Stimulated activated CD4-positive, alpha-beta T cell treated with anti-CD3 and anti-CD28 coated beads, Interleukin-4, amount 100 ng/mL, for 1 hour (primary cell): ENCODE results near the gene PPP2R5C.
A peak's percentile ranks its signal among the peaks of the same experiment; 100 is the strongest.

ENCODE experiments used
- DNase-seq: peaks from one replicate; pipeline ENCODE4 v3.0.0-alpha.2; 2020

The PPP2R5C gene

GRCh38 chr14:101819251-101819990 is 57.9 kb downstream of the PPP2R5C start:
- peak; percentile 49 for DNase-seq

DNA sequence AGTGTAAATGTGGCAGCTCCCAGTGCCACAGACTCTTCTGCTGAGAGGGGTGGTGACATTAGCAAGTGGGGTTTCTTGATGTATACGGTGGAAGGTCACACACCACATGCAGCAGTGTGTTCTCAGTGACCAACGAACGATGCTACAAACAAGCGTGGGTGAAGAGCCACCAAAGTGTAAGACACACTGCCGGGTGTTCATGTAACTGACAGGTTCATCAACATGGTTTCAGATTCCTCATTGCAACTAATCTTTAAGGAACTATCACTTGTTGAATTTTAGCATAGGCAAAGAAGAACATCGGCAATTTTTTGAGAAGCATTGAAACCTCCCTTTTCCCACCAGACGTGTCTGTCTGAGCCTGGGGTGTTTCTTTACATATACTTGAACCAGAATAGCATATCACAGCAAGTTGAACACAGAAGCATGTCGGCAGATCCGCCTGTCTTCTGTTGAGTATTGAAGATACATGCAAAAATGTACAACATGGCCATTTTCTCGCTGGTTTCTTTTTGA is 58.8 kb downstream of the PPP2R5C start:
- DNase-seq = no peak

DNA sequence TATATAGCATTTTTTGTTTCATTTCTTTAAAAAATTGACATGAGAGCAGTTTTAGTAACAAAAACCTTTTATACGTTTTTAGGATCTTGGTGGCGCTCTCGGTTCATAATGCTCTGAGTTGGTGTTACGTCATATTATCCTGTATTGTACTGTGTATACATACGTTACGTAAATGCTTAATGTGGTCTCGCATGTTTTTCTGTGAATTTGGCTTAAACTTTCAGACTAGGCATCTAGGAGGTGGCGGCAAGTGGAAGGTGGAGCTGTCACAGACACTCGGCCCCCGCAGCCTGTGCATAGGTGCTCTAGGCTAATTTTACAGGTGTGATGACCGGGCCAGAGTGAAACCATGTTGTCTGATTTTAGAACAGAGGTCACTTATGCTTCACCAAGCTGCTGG is 60.0 kb downstream of the PPP2R5C start:
- DNase-seq = no peak

GRCh38 chr14:101823066-101823465 is 61.6 kb downstream of the PPP2R5C start:
- no peak for DNase-seq

GRCh38 chr14:101823511-101824120 is 62.1 kb downstream of the PPP2R5C start:
- peak; percentile 68 for DNase-seq

DNA sequence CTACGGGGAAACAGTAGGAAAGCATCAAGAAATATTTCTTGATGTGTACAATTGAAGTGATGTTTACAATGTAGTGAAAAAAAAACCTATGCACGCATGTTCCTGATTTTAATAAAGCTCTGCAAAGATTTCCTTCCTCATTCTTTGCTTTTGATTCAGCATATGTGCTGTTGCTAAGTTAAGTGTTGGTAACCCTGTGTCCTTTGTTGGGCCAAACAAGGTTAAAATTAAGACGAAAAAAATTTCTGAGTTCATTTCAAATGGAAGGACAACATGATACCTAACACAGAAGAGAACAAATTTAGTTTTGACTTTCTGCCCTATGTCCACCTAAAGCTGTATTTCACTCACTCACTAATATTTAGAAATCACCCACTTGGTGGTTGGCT is 62.8 kb downstream of the PPP2R5C start:
- DNase-seq = no peak

- no peak for DNase-seq
Measured at GRCh38 chr14:101825797-101826196, 64.3 kb downstream of the PPP2R5C start.

DNA sequence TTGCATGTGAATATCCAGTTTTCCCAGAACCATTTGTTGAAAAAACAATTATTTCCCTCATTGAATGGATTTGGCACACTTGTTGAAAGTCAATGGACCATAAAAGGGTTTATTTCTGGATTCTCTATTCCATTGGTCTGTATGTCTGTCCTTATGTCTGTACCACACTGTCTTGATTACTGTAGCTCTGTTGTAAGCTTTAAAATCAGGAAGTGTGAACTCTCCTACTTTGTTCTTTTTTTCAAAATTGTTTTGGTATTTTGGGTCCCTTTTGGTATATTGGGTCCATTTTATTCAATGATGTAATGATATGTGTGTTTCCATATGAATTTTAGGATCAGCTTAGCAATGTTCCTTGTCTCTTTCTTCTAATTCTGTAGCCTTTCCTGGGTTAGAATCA is 64.8 kb downstream of the PPP2R5C start:
- no peak for DNase-seq

DNA sequence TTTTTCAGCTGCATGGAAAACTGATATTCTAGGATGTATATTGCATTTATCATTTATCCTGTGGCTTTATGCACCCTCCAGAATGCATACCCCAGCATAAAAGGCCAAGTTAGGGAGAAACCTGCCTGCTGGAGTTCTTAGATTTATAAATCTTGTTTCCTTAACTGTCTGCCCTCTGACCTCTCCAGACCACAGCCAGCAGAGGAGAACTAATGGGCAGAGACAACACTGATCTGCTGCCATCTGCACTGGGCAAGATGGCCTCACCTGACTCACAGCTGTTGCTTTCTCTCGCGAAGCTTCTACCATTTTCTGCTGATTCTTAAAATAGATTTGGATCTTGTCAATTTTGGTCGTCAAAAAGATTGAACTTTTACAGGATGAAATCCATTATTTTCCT is 65.8 kb downstream of the PPP2R5C start:
- no peak for DNase-seq

DNA sequence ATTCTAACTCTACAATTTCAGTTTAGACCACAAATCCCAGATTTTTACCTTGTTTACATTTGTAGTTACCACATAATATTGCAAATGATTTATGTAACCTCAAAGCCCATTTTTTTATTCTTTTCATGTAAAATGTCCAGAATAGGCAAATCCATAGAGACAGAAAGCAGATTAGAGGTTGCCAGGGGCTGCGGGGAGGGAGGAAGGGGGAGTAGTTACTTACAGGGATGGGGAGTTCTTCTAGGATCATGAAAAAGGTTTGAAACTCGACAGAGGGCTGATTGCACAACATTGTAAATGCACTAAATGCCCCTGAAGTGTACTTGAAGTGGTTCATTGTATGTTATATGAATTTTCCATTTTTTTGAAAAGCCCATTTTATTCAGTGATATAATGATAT is 66.5 kb downstream of the PPP2R5C start:
- DNase-seq = no peak

DNA sequence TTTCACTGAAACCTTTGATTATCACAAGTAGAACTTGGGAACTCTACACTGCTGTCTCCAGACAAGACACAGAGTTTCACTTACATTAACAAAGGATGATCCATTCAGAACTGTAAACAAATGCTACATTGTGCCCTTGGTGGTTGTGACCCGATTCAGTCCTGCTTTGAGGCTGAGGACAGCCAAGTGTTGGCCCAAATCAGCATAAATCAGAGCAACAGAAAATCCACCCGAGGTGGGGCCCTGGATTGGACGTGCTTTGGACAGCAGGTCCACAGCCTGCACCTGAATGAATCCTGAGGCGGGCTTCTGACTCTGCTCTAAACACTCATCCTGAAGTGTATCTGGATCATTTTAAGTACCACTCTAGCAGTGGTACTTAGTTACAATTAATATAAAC is 68.8 kb downstream of the PPP2R5C start:
- no peak for DNase-seq

DNA sequence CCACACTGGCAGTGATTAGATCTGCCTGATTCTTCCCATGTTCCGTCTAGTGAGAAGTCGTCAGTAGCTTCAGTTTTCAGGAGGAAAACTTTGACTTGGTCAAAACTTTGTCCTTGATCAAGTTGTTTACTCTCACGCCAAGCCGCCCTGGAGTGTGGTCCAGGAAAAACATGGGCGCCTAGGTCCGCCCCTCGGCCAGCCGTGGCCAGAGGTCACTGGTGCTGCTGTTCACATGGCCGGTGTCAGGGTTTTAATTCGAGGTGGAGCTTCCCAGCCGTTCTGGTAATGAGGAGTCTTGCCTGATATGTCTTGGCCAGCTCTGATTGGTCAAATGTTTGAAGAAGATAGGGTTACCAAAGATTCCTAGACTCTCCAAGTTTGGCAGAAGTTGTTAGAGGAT is 71.5 kb downstream of the PPP2R5C start:
- DNase-seq = no peak

- no peak for DNase-seq
Measured at GRCh38 chr14:101834397-101834796, 72.9 kb downstream of the PPP2R5C start.

DNA sequence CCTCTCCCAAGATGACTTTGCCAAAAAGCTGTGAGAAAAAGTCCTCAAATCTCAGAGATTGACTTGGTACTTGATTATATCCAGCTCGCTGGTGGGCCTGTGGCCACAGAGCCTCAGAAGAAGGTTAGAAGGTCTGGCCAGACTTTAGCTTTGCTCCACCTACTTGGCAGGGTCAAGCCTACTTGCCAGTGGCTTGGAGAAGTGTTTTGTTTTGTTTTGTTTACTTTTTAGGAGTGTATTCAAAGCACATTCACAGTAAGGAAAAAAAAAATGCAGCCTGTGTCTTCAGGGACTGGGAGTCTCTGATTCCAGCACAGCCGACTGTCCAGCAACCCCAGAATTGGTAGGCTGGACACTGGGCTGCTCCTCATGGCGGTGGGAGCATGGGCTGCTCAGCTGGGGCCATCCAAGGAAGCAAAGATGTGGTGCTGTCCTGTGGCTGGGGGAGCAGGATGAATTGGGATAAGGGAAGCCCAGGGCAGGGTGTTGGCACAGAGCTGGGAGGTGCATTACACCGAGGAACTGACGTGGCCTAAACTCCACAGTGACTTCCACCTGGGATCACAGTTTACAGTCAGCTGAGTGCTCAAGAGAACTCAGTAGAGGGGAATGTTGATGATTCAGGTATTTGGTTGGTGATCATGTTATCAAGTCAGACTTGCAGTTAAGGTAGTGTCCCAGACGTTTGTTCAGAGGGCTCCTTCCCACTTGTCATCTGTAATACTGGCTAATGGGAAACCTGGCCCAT is 73.5 kb downstream of the PPP2R5C start:
- DNase-seq = no peak

GRCh38 chr14:101835566-101835965 is 74.1 kb downstream of the PPP2R5C start:
- no peak for DNase-seq

DNA sequence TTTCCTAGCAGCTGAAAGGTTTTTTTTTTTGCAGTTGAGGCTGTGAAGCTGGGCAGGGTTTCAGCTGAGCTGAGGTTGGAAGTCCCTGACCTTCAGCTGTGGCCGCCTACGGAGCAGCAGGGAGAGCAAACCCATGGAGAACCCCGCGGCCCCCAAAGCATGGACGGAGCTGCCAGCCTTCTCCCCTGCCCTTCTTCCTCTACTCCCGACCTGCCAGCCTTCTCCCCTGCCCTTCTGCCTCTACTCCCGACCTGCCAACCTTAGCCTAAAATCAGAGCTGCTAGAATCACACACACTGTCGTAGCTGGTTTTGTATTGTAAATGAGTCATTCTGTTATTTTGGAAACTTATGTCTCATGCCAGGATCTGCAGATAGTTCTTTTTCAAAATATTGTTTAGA is 74.6 kb downstream of the PPP2R5C start:
- DNase-seq = no peak

DNA sequence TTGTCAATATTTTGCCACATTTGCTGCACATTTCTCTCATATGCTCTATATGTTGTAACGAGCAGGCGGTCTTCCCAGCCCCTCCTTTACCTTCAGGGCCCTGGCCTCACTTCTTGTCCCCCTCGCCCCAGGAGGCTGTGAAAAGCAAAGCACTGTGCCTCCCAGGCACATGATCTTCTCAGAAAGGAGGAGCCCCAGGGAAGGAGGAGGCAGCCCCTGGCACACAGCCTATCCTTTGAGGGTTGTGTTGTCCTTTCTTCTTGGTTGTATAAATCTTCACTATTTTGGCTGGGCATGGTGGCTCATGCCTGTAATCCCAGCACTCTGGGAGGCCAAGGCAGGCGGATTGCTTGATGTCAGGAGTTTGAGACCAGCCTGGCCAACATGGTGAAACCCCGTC is 77.0 kb downstream of the PPP2R5C start:
- no peak for DNase-seq

DNA sequence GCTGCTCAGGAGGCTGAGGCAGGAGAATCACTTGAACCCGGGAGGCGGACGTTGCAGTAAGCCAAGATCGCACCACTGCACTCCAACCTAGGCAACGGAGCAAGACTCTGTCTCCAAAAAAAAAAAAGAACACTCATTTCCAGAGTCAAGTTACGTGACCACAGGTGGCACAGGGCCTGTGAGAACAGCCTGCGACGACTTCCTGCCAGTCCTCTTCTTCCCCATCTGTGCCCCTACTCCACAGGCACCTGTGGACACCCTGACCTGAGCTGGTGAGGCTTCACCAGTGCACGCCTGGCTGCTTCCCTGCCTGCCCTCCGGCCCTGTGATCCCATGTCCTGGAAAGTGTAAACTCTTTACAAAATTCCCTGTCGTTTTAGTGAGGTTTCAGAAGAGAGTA is 77.7 kb downstream of the PPP2R5C start:
- DNase-seq = no peak

DNA sequence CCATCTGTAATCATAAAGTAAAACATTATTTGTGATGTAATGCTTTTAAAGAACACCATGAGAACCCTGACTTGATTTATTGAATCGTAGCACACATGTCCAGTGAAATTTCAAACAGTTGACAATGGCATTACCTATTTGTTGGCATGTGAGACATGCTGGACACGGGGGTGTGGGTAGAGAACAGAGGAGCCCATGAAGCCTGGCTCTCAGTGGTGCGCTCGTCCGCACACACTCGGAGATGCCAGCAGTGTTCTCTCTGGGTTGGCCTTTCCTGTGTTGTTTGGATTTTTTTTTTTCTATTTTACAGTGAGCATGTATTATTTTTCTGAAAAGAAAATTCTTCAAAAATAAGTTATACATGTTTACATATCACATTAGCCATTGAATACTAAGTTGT is 78.2 kb downstream of the PPP2R5C start:
- DNase-seq = no peak

GRCh38 chr14:101840649-101841369 is 79.3 kb downstream of the PPP2R5C start:
- no peak for DNase-seq

- no peak for DNase-seq
Measured at GRCh38 chr14:101843038-101843437, 81.5 kb downstream of the PPP2R5C start.

- peak; percentile 40 for DNase-seq
Measured at GRCh38 chr14:101843665-101844064, 82.2 kb downstream of the PPP2R5C start.

- DNase-seq = no peak
Measured at GRCh38 chr14:101844219-101844618, 82.7 kb downstream of the PPP2R5C start.
